ENCODE results near the gene PODNL1.
"Not testable (repeated sequence)": the region's sequence is repeated elsewhere in the genome, so short reads cannot be mapped to it uniquely, and the experiment has no call there.

PODNL1 gene

DNA sequence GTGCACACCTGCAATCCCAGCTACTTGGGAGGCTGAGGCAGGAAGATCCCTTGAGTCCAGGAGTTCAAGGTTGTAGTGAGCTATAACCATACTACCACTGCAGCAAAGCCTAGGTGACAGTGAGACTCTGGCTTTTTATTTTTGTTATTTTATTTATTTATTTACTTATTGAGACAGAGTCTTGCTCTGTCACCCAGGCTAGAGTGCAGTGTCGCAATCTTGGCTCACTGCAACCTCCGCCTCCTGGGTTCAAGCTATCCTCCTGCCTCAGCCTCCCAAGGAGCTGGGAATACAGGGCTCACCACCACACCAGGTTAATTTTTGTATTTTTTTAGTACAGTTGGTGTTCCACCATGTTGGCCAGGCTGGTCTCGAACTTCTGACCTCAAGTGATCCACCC, 35.3 kb upstream of the PODNL1 start:
- not testable (repeated sequence) for DNase-seq (ENCODE audit: low read depth in 2 of 2)

DNA sequence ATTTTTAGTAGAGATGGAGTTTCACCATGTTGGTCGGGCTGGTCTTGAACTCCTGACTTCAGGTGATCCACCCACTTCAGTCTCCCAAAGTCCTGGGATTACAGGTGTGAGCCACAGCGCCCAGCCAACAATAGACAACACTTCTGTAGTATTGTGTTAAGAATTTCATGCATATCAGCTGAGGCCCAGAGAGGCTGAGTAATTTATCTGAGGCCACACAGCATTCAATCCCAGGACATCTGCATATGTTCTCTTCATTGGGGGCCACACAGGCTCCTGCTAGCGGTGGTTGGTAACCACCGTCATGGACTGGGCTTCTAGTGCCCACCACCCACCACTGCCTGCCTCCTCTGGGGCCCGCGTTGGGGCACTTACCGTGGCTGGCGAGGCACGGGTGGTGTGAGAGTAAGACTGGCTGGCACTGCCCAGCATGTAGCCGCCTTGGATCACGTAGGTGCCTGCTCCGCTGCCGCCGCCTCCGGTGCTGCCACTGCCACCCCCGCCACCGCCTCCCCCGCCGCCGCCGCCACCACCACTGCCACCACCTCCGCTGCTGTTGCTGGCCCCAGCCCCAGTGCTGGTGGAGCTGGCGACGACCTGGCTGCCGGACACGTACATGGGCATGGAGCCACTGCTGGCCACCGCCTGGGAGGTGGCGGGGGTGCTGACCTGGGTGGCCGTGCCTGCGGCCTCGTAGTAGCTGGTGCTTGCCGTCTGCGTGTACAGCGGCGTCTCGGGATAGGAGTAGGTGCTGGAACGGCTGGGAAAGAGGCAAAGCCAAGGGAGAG, 34.3 kb upstream of the PODNL1 start:
- no peak for DNase-seq (ENCODE audit: low read depth in 2 of 2)

DNA sequence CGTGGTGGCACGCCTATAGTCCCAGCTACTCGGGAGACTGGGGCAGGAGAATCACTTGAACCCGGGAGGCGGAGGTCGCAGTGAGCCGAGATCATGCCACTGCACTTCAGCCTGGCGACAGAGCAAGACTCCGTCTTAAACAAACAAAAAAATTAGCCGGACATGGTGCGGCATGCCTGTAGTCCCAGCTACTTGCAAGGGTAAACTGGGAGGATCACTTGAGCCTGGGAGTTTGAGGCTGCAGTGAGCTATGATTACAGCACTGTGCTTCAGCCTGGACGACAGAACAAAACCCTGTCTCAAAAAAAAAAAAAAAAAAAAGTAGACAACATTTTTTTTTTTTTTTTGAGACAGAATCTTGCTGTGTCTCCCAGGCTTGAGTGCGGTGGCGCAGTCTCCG, 33.7 kb upstream of the PODNL1 start:
- not testable (repeated sequence) for DNase-seq (ENCODE audit: low read depth in 2 of 2)

DNA sequence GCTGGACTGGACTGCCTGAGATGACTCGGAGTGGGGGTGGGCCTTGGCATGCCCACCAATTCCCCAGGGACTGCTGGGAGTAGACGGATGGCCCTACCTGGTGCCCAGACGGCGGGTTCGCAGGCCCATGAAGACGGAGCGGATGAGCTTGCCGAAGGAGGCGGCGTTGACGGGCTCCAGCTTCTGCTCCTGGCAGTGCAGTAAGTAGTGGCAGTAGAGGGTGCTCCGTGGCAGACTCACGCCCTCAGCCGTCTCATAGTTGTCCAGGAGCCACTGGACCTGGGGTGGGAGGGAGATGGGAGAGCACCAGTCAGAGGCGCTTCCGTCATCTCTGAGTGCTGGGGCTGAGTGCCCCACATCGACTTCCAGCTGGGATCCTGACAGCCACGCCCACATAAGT, 31.7 kb upstream of the PODNL1 start:
- DNase-seq (ENCODE audit: low read depth in 2 of 2): no peak

DNA sequence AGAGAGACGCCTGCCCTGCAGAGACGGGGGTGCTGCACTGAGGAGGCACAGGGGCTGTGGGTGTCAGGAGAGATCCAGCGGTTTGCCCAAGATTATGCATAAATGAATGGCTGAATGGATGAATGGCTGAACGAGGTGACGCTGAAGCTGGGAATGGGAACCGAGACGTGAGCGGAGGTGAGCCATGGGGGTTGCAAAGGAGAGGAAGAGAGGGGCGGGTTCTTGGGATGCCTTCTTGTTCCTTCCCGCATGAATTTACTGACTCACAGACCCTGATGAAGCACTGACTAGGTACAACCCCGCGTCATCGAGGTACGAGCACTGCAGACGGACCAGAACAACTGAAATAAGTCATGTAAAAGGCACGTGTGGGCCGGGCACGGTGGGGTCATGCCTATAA, 30.8 kb upstream of the PODNL1 start:
- DNase-seq (ENCODE audit: low read depth in 2 of 2): no peak

DNA sequence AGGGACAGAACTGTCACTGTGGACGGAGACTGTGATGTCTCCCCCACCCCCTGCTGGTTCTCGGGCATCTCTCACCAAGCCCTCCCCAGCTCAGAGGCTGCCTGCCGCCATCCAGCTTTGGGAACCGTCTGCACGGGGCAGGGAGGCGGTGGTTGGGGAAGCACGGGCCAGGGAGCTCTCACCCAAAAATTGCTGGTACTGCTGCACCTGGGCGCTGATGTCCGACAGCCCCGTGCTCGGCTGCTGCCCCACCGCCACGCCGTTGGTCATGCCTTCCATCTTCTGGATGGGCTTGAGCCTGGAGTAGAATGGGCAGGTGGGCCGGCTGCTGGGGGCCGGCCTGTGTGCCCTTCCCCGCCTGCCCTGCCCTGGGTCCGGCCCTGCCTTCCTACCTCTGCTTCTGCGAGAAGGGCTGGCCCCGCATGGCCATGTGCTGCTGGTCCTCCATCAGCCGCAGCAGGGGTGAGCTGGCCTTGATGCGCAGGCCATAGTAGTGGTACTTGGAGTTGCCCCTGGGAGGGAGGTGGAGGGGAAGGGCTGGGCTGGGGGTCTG, 30.2 kb upstream of the PODNL1 start:
- DNase-seq (ENCODE audit: low read depth in 2 of 2): no peak

DNA sequence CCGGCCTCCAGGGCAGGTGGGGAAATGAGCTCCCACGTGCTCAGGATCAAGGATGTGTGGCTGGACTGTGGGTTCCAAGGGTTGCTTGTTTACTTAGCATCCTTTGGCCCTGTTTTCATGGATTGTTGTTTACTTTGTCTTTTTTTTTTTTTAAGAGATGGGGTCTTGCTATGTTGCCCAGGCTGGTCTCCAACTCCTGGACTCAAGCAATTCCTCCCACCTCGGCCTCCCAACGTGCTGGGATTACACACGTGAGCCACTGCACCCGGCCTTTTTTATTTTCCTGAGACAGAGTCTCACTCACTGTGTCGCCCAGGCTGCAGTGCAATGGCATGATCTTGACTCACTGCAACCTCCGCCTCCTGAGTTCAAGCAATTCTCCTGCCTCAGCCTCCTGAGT, 29.0 kb upstream of the PODNL1 start:
- DNase-seq (ENCODE audit: low read depth in 2 of 2): not testable (repeated sequence)

DNA sequence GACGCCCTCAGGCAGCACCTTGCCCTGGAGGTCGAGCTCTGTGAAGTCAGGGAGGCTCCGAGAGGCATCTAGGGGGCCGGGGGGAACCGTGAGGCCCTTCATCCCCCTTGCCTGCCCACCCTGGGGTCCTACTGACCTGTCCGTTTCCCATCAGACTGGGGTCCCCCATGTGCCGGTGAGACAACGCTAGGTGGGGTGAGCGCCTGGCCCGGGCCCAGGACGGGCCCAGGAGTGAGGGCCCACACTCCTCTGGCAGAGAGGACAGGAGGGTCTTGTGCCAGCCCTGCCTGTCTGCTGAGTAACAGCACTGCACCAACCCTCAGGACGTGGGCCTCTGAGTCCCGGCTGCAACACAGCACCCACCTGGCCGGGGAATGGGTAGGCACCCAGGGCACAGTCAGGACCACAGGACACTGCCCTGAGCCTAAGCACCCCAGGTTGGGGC, 28.5 kb upstream of the PODNL1 start:
- no peak for DNase-seq (ENCODE audit: low read depth in 2 of 2)

DNA sequence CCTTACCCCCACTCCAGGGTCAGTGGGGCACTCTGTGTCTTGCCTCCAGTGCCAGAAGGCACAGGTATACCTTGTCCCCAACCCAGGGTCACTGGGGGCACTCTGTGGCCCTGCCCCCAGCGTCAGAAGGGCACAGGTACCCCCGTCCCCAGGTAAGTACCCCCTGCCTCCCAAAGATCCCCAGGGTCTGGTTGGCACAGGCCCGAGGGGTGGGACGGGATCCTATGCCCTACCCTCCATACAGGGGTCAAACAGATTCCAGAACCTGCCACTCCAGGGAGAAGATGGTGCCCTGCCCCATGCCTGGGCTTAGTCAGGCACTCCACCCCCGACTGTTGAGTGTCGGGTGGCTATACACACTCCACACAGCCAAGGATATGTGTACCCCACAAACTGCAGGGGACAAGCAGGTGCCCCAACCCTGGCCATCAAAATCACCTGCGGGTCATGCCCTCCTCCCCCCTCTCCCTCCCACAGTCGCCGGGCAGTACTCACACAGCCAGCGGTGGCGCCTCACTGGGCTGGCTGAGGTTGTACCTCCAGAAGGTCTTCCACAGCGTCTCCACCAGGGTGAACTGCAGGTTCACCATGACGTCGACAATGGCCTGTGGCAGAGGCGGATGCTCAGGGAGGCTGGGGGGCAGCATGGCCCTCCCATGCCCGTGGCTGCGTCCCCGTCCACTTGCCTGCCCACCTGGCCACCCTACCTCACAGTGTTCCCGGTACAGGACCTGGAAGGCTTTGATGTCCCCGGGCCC, 27.9 kb upstream of the PODNL1 start:
- no peak for DNase-seq (ENCODE audit: low read depth in 2 of 2)

DNA sequence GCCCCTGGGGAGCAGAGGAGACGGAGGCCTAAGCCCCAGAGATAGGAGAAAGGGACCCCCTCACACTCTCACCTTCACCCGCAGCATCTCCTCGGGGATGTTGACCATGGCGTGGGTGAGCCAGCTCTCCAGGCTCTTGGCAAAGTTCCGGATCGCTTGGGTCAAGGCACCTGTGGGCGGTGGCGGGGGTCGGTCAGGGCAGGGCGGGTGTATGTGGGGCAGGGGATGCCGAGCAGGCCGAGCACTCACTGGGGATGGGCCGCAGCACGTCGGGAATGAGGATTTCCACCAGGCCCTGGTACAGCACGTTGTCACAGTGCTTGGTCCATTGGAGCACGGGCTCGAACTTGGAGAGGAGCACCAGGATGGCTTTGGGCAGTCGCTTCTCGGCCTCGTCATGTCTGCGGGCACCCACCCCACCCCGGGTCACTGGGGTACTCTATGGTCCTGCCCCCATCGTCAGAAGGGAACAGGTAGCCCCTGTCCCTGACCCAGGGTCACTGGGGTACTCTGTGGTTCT, 27.2 kb upstream of the PODNL1 start:
- DNase-seq (ENCODE audit: low read depth in 2 of 2): no peak

DNA sequence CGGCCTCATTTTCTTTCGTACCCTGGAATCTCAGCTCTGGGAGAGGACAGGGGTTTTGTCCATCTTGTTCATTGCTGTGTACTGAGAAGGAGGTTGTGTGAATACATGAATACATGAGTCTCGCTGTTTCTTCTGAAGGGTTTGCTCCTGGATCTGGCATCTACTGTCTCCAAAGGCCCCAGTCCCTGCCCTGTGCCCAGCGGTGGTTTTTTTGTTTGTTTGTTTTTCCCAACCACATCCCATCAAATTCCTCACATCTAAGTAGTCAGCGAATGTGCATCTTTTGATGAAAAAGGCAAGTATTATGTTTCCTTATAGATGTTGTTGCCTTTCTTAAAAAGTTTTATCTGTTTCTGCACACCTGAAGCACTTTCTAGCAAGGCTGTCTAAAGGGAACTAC, 26.6 kb upstream of the PODNL1 start:
- no peak for DNase-seq (ENCODE audit: low read depth in 2 of 2)

DNA sequence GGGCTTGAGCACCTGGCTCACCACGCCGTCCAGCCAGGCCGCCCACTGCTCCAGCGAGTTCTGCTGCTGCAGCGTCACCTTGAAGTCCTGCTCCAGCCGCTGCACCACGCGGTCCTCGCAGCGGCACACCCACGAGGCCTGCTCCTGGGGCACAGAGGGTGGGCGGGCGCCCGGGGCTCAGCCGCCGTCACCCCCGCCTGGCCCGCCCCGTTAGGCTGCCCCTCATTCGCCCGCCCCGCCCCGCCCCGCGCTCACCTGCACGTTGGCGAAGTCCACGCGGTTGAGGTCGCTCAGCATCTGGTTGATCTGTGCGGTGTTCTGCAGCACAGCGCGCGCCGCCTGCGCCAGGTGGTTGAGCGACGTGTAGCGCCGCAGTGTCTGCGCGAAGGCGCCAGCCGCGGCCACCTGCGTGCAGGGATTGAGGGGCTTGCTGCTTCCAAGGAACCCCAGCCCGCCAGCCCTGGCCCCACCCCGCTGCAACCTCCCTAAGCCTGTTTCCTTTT, 25.4 kb upstream of the PODNL1 start:
- no peak for DNase-seq (ENCODE audit: low read depth in 2 of 2)

DNA sequence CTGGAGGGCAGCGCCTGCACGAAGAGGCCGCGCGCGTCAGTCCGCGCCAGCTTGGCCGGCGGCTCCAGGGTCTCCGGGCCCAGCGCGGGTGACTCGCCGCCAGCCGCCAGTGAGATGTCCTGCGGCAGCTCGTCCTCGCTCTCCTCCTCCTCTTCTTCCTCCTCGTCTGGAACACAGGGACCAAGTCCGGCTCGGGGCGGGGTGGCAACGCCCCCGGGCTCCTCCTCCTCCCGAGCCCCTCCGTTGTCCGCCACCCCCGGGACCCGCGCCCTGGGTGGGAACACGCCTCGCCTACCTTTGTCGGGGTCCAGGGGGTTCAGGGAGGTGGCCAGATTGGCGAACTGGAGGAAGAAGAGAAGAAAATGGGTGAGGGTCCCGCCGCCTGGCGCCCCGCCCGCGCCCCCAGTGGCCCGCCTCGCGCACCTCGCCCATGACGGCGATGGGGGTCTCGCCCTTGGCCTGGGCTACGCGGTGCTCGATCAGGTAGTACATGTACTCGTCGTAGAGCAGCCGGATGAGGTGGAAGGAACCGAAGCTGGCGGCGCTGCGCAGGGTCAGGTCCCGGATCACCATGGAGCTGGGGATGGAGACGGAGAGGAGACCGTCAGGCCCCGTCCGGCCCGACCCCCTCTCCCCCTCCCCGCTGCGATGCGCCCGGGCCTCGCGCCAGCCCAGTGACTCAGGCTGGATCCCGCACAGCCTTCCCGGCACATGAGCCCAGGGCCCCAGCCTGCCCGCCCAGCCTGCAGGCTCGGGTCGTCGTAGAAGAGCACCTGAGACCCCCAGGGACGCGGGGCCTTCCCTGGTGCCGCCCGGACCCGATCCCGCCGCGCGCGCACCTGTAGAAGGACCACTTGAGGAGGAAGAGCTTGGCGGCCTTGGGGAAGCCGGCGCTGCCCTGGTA, 24.7 kb upstream of the PODNL1 start:
- DNase-seq (ENCODE audit: low read depth in 2 of 2): no peak

DNA sequence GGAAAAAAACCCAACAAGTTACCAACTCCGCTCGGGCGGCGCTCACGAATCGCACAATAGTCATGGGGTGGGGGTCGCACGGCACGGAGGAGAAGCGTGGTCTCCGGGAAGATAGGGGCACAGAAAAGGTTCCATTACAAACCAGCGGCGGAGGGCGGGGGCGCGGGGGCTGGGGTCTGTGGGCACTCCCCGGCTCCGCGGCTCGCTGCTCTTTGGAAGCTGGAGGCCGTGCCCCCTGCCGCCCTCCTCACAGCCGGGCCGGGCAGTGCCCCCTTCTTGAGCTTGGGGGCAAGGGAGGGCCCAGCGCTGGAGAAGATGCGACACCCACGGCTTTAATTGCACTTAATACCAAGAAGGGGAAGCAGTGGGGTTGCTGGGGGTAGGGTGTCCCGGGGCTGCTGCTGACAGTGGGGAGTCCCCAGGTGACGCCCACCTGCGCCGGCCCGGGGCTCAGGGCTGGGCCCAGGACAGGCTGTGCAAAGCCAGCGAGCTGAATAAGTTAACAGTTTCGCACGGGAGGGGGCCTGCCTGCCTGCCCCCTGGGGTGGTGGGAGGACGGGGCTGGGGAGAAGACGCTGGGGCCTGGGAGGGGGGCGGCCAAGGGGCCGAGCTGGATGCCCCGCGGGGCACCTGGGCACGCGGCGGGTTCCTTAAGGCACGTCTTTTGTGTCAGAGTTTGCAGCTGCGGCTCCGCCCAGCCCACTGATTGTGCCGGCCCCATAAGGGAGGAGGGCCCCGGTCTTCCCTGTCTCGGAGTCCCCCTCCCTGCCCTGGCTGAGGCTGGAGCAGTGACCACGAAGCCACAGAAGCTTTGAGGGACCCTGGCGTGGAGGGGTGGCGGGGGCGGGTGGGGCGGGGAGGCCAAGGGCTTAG, 23.8 kb upstream of the PODNL1 start:
- no peak for DNase-seq (ENCODE audit: low read depth in 2 of 2)

DNA sequence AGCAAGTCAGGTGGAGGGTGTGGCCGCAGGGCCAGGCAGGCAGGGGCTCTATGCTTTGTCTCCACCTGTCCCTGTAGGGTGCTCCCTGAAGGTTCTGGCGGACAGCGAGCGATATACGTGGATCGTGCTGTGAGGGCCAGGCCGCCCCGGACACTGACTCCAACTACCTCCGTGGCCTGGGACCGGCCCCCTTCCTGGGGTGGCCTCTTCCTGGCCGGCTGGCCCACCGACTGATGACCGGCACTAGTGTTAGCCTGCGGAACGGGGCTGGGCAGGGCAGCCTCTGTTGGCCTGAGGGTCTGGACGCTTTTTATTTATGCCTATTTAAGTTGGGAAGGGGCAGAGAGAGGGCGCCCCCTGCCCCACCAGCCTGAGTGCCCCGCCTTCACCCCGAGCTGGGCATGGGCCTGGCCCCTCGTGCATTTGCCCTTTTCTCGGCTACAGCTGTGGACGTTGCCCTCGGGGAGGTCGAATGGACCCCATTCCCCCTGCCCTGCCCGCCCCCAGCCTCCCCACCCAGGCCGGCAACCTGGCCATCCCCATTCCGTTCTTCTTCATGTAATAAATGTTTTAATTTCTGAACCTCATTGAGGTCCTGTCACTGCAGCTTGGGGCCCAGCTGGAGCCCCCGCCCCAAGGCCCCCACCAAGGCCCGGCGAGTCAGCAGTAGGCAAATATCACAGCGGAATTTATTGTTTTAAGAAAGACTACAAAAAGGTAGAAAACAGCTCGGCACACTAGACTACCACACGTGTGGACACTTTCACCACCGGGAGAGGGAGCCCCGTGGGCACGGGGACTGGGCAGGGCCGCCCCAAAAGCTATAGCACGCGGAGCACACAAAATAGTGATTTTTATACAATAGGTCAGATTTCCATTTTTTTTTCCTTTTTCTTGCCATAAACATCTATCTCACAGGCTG, 22.9 kb upstream of the PODNL1 start:
- DNase-seq (ENCODE audit: low read depth in 2 of 2): no peak

DNA sequence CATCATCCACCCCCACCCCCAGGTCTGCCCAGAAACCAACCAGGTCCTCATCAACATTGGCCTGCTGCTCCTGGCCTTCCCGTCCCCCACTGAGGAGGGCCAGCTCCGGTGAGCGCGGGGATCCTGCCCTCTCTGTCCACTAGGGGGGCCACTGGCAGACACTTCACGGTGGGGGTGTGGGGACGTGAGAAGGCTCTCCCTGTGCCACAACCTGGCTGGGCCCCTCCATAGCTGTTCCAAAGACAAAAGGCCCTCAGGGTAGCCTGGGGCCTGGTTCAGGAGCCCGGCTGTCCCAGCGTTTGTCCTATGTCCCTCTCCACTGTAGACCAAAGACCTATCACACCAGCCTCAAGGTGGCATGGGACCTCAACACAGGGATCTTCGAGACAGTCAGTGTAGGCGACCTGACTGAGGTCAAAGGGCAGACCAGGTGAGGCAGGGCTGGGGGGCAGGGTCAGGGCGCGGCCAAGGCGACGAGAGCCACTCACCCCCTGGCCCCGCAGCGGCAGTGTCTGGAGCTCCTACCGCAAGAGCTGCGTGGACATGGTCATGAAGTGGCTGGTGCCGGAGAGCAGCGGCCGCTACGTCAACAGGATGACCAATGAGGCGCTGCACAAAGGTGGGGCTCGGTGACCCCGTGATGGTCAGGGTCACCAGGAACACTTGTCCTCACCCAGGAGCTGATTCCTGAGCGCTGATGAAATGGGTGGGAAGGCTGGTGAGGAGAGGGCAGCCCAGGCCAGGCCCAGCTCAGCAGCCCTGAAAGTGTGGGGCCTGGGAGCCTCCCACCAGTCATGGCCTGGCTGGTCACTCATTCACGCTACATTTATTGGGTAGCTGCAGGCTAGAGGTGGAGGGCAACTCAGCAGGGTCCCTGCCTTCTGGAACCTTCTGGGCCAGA, 22.0 kb upstream of the PODNL1 start:
- no peak for DNase-seq (ENCODE audit: low read depth in 2 of 2)

DNA sequence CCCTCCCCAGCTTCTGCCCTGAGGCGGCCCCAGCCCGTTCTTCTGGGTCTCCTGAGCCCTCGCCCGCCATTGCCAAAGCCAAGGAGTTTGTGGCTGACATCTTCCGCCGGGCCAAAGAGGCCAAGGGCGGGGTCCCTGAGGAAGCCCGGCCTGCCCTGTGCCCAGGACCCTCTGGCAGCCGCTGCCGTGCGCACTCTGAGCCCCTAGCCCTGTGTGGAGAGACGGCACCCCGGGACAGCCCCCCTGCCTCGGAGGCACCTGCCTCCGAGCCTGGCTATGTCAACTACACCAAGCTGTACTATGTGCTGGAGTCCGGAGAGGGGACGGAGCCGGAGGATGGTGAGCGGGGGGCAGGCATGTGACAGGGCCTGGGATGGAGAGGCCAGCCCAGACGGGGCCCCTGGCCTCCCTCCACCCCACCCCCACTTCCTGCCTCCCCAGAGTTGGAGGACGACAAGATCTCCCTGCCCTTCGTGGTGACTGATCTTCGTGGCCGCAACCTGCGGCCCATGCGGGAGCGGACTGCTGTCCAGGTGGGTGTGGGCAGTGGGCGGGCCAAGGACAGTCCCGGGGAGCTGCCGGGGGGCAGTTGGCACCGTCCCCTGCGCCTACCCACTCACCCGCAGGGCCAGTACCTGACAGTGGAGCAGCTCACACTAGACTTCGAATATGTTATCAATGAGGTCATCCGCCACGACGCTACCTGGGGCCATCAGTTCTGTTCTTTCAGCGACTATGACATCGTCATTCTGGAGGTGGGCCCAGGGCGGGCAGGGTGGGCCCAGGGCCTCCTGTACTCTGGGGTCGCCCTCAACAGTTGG, 21.1 kb upstream of the PODNL1 start:
- DNase-seq (ENCODE audit: low read depth in 2 of 2): no peak
